HL-60 (cell line): ENCODE results near the gene EEA1.

ENCODE experiments used
- CTCF ChIP-seq: IDR thresholded peaks from one replicate; pipeline ENCODE4 v1.5.1; 2011; ENCODE audit warnings: low read length, control low read depth, inconsistent platforms; ENCODE audit not compliant: insufficient read depth
- POLR2AphosphoS5 ChIP-seq: IDR thresholded peaks from 2 replicates; pipeline ENCODE4 v1.6.1; 2012; ENCODE audit warnings: low read depth
- TF ChIP-seq, protein P1 (sequence below): IDR thresholded peaks from 2 replicates; pipeline ENCODE4 v1.6.1; 2012; ENCODE audit warnings: low read depth; ENCODE audit not compliant: insufficient replicate concordance

DNA sequence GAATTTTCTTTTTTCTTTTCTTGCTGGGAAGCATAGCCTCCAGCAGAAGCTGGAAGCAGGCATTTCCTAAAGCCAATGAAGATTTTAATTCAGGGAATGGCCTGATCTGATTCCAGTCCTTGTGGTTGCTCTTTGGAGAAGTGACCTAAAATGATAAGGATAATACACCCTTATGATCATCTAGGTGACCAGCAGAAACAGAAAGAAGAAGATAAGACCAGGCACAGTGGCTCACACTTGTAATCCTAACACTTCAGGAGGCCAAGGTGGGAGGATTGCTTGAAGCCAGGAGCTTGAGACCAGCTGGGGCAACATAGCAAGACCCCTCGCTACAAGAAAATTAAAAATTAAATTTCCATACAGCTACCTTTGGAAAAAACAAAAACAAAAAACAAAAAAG is 51.2 kb downstream of the EEA1 start:
- TF ChIP-seq CTCF (no peak), POLR2AphosphoS5 (no peak)
- TF ChIP-seq, protein P1, sequence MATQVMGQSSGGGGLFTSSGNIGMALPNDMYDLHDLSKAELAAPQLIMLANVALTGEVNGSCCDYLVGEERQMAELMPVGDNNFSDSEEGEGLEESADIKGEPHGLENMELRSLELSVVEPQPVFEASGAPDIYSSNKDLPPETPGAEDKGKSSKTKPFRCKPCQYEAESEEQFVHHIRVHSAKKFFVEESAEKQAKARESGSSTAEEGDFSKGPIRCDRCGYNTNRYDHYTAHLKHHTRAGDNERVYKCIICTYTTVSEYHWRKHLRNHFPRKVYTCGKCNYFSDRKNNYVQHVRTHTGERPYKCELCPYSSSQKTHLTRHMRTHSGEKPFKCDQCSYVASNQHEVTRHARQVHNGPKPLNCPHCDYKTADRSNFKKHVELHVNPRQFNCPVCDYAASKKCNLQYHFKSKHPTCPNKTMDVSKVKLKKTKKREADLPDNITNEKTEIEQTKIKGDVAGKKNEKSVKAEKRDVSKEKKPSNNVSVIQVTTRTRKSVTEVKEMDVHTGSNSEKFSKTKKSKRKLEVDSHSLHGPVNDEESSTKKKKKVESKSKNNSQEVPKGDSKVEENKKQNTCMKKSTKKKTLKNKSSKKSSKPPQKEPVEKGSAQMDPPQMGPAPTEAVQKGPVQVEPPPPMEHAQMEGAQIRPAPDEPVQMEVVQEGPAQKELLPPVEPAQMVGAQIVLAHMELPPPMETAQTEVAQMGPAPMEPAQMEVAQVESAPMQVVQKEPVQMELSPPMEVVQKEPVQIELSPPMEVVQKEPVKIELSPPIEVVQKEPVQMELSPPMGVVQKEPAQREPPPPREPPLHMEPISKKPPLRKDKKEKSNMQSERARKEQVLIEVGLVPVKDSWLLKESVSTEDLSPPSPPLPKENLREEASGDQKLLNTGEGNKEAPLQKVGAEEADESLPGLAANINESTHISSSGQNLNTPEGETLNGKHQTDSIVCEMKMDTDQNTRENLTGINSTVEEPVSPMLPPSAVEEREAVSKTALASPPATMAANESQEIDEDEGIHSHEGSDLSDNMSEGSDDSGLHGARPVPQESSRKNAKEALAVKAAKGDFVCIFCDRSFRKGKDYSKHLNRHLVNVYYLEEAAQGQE, result no peak
